ENCODE data around the gene ANKS1A. TPM values are rescaled to one million over a fixed set of nuclear protein-coding genes. Genes with fewer than 3 reads are reported as not detected.

ANKS1A gene
- polyA plus RNA-seq, 1 donor = 40.8 TPM

DNA sequence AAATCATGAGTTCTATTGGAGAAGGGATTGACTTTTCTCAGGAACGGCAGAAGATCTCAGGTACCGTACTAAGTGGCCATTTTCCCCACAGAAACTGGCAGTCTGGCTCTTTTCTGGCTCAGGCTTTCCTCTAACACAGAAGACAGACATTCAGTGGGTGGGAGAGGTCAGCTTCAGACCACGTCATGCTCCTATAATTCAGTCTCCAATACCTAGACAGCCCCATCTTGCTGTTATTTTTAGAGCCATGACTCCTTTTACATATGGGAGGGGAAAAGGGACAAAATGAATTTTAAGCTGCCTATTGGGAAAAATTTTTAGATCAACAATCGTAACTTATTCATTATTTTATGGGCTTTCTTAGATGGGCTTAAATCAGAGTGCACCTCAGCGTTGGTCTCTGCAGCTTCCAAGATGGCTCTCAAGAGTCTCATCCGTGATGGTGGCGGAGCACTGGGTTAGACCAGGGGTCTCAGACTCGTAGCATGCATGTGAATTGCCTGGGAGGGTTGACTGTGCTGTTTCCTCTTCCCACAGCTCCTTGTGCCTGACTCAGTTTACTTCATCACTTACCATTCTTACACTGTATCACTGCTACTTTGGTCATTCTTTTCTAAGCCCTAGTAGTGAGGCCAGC is 165.2 kb downstream of the ANKS1A start:
- DNase-seq (ENCODE audit: low read depth) = no peak

DNA sequence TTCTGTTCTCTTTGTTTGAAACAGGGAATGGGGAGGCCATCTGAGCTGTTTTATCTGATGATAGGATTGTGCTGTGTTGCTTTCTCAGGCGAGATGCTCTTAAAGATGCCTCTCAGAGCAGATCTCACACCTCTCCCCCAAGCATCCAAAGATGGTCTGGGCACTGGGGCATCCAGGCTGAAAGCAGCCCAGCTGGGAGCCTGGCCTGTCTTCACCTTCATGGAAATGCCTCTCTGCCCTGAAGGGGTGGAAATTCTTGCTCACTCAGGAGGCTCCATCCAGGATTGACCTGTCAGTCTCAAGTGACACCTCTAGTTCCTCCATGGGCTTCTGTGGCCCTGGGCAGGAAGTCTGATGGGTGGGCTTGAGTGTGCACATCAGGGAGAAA is 165.7 kb downstream of the ANKS1A start:
- DNase-seq (ENCODE audit: low read depth) = no peak

DNA sequence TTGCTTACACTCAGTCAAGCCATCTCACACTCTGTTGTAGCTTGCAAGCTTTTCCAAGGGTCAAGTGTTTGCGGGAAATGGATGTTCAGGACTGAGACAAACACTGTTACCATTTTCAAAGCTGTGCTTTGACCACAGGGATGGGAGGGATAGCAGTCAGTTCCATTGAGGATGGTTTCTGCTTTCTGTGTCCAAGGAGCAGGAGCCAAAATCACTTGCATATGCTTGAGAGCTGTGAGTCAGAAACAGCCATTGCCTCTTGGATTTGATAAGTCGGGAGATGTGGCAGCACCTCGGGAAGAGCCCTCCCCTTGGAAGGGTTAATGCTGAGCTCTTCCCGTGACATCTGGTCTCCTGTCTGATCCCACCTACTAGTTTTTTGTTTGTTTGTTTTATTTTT is 166.8 kb downstream of the ANKS1A start:
- DNase-seq (ENCODE audit: low read depth) = no peak

DNA sequence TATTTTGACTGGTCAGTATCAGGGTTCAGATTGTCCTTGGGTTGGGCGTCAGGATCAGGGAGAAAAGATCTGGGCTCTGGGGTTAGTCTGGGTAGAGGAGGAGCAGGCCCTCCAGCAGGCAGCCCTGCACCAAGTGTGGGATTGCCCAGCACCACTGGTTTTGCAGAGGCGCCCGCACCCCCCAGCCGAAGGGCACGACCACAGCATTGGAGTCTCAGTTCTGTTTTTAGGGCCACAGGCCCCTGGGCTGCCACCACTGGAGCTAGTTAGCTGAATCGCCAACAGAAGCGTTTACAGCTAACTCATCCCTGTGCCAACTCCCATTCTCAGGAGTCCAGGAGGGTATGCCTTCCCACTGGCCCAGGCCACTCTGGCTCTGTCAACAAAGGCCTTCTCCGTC is 167.9 kb downstream of the ANKS1A start:
- no peak for DNase-seq (ENCODE audit: low read depth)

DNA sequence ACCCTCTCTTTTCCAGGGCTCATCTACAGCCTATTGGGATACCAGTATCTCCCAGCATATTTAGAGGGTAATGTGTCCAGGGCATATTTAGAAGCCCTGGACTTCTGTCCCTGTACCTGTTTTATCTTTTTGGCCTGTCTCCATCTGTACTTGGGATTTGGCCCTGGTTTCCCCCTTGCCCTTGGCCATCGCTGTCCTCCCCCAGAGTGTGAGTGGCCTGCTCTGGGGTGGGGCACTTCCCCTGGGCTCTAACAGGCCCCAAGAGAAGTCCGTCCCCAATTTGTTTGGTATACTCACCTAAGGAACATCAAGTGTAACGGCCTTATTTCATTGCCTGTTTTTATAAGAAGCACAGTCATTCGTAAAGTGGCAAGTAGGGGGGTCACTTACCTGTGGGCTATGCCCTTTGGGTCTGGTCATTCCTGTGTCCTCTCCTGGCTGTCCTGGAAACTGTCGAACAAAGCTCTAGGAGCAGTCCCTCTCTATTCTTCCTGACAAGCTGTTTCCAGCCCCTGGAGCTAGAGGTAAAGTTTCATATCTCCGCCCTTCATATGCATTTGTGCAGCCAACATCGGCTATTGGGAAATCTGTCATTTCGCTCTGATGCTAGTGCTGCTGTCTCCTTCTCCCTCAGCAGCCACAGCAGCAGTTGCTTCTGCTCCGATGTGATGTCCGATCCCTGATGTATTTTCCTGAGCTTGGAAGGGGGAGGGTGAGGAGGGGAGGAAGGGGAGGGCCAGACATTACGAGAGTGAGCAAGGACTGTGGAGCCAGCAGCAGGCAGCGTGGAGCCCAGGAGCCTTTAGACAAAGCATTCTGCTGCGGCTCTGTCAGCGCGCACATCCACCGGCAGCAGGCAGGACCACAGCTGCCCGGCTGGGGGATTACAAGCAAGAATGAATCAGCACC is 168.6 kb downstream of the ANKS1A start:
- no peak for DNase-seq (ENCODE audit: low read depth)

DNA sequence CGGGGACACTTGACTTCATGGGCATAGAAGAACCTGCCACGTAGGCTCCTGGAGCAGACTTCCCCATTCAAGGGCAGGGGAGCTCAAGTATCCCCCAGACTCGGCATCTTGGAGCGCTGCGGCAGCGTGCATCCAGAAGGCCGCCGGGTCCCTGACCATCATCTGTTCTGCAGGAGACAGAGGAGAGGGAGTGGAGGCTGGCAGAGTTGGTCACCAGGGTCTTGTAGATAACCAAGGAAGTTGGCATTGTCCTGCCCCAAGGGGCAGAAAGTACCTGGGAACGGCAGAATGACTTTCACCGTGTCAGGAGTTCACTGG is 169.3 kb downstream of the ANKS1A start:
- DNase-seq (ENCODE audit: low read depth) = no peak

DNA sequence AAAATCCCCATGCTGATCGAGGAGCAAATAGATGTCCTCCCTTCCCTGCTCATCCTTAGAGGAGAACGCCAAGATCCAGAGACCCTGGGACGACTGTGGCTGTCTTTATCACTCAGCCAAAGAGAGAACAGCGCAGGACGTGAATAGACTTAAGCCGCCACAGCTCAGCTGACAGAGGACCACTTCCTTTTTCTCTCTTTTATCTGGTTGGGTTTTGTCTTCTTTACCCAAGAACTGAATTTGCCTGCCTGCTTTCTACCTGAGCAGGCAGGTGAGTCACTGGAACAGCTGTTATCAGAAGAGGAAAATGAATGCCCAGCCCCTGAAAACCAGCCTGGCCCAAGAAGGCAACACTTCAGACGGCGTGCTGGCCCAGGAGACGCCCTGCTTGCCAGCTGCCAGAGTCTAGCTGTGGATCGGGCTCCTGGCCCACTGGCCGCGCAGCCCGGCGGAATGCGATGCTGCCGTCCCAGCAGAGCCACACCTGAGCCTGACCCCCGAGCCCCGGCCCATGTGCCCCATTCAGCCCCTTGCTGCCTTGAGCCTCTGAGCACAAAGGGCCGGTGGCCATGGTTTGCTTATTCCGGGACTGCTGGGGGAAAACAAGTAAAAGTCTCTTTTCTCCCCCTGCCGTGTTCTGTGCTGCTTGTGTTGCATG is 169.9 kb downstream of the ANKS1A start:
- no peak for DNase-seq (ENCODE audit: low read depth)

DNA sequence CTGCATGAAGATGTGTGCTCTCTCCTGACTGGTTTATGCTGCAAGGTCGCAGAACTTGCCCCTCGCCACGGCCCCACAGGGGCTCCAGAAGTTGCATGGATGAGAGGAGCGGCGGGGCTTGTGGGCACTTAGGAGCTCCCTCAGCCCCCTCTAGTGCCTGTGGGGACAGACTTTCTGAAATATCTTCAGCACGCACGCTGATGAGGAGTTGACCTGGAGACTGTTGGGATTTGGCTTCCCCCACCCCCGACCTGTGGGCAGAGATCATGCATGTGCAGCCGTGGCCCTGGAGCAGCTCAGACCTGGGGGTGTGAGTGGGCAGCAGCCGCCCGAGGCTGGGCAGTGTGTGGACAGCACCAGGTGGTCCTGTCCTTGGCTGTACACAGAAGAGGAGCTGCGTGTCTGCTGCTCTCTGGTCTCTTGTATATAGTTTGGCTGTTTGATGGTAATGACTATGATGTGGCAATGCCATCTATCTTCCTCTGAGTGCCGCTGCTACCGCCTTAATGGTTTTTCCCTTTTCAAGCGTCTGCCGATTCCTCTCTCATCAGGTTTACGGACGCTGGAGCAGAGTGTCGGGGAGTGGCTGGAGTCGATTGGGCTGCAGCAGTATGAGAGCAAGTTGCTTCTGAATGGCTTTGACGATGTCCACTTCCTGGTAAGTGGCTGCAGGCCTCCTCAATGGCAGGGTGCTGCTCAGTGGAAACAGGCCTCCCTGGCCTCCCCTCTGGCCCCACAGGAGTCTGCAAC is 170.7 kb downstream of the ANKS1A start:
- DNase-seq (ENCODE audit: low read depth) = no peak

DNA sequence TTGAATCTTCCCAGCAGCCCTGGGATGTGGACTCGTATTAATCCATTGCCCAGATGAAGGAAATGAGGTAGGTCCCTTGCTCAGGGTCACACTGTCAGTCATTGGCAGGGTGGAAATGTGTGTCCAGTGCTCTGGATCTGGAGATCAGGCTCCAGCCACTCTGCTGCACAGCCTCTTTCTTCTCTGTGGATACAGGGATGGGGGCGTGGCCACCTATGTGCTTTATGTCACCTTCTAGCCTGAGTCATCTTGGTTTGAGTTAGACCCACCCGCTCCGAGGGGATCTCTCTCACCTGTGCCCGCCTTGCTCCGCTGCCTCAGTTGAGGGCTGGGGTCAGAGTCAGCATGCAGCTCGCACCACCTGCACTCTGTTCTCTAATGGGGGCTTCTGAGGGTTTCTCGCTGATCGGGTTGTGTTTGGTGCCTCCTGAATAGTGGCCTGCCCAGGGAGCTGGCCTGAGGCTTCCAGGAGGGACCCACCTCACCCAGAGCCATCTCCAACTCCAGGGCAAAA is 172.1 kb downstream of the ANKS1A start:
- no peak for DNase-seq (ENCODE audit: low read depth)

DNA sequence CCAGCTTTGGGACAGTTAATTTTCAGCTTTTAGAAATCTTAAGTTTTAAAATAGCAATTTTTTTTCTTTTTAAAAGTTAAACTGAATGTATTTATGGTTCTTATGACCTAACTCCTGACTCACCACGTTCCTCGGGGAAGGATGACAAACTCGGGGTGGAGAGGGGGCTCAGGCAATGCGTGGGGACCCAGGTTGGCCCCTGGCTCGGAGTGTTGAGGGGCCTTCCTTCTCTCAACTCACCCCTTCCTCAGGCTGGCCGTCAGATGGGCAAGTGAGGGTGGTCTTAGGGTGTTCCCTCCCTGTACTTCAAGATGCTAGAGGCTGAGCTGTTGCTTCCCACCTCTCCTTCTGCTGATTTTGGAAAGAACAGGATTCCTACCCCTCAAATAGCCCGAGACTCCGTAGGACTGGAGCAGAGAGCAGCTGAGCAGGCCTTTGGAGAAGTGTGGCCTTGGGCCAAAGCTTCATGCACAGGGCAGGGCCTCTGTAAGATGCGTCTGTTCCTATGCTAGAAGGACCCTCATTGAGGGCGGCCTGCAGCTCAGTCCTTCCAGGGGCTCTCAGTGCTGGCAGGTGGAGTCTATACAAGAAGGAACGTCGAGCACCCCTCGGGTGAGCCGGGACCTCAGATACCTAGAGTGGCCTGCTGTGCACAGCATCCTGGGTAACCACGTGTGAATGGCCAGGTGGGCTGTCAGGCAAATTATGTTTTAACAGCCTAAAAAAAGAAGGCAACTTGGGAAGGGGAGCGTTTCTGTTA is 172.8 kb downstream of the ANKS1A start:
- DNase-seq (ENCODE audit: low read depth) = no peak

DNA sequence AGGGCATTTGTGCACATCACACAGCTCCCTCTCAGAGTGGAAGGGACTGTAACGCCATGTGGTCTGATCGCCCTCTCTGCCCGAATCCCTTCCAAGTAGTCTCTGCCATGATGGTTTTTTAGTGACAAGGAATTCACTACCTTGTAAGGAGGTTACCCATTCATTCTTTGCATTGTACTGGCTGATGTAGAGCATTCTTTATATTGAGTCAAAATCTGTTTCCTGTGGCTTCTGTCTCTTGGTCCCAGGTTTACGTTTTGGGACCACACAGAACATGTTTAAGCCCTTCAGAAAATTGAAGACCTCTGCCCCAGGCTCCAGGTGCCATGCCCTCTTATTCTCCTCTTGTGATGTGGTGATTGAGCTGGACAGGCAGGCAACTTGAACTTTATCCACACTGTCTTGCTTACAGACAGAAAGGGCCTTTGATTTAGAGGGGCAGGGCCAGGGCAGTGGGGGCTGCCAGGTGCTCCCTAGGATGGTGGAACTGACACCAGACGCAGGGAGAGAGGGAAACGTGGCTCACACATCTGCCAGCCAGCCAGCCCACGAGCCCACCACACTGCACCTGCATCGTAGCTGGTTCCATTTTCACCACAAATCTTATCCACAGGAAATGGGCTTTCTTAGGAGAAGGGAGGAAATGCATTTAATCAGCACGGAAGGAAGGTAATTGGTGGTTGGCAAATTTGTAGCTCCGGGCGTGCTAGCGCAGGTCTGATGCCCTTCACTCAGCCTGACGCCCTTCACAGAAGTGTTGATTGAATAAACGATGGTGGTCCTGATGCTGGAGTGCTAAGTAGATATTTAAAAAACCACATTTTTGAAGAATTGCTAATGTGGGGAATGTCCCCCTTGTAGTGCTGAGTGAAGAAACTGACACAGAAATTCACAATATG is 173.9 kb downstream of the ANKS1A start:
- no peak for DNase-seq (ENCODE audit: low read depth)

DNA sequence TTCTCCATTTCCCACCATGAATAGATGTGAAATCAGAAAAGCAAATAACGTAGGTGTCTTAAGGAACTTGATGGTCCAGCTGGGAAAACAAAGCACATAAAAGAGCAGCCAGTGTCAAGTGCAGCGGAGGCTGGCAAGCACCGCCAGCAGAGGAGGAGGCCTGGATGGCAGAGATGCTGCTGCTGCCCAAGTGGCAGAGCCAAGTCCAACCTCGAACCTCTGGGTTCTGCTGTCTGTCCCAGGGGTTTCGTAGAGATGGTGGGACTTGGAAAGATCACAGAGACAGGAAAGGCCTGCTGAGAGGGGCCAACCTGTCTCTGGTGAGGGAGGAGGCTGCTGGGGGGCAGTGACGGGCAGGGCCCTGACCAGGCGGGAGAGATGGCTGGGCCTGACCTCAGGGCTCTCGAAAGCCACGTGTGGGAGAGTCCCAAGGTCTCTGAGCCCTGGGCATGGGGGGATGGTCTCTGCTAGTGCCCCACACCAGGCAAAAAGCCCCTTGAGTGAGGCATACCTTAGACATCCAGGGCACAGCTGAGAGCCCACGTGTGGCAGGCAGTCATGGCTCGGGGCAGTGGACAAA is 174.7 kb downstream of the ANKS1A start:
- no peak for DNase-seq (ENCODE audit: low read depth)

DNA sequence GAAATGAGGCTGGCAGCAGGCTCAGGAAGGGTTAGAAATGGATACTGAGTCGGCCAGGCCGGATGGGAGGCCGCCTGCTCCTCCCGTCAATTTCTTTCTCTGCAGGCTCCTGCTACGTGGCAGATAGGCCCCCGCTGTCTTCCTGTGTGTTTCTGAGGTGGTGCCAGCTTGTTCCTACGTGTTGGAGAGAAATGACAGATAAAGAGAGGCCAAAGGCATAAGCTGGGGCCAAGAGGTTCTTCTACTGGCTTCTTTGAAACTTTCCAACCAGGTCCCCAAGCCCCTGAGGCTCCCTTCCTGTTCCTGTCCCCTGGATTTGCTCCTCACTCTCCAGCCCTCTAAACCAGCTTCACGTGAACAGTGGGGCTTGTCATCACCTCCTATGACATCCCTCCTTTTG is 175.2 kb downstream of the ANKS1A start:
- no peak for DNase-seq (ENCODE audit: low read depth)

DNA sequence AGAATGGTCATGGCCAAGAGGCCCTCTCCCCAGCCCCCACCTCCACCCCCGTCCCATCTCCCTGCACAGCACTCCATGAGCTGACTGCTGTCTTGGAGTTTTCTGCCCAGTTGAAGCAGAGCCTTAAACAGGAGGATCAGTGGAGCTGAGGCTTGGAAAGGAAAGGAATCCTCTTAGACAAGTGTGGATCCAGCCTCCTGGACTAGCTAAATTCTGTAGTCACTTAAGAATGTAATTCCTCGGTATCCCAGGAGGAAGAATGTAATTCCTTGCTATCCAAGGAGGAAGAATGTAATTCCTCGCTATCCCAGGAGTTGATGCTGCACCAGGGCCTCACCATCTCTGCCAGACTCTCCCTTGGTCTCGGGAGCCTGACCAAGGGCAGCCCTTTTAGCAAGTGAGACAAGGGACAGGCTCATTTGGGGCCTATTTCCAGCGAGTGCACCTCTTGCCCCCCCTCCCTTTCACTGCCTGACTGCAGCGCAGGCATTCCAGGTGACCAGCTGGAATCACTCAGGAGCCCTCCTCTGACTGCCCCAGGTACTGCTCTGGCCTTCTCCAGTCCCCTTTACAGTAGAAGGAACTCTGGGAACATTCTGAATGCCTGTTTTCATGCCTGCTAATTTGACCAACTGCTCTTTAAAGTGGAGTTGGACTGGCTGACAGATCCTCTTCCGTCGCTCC is 175.8 kb downstream of the ANKS1A start:
- no peak for DNase-seq (ENCODE audit: low read depth)

DNA sequence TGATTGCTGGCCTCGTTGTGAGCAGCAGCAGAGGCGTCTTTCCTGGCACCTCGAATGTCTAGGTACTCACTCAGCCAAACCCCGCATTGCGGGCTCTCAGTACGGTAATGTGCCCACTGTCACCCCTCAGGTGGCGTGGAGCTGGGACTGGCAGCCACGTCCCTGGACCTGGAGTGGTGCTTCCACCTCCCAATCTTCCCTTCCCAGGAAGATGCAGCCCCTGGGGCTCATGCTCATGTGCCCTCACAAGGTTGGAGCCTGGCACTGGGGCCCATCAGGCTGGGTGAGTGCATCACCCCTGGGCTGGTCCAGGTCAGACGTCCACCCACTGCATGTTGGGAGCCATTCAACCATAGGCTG is 176.4 kb downstream of the ANKS1A start:
- DNase-seq (ENCODE audit: low read depth) = no peak

DNA sequence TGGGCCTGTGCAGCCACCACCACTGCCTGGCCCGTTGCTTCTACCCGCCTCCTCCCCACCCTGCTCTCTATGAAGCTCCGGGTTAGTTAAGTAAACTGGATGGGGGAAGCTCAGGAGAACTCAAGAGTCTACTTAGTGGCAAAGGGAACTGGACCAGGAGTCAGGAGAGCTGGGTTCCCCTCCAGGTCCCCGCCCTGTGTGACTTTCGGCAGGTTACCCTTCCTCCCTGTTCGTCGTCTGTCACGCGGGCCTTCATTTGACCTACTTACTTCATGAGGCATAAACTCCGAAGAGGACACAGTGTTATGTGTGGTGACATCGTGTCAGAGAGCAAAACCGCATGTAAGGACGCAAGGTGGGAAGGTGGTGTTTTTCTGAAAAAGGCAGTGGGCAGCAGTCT is 176.8 kb downstream of the ANKS1A start:
- no peak for DNase-seq (ENCODE audit: low read depth)

DNA sequence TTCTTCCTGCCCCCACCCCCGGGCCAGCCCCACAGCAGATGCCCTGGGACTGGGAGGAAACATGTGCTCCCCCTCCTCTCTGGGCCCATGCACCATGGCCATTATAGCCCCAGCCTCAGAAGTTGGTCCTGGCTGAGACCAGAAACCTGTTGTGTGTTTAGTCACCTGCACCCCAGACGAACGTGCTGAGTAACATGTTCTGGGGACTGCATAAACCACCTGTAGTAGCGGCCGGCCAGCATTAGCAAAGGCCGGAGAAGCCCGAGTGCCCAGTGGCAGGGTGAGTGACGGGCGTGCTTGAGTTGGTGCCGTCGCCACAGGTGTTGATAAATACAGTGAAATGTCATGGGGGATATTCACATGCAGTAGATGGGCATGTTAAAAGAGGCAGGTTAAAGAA is 178.2 kb downstream of the ANKS1A start:
- DNase-seq (ENCODE audit: low read depth) = no peak

DNA sequence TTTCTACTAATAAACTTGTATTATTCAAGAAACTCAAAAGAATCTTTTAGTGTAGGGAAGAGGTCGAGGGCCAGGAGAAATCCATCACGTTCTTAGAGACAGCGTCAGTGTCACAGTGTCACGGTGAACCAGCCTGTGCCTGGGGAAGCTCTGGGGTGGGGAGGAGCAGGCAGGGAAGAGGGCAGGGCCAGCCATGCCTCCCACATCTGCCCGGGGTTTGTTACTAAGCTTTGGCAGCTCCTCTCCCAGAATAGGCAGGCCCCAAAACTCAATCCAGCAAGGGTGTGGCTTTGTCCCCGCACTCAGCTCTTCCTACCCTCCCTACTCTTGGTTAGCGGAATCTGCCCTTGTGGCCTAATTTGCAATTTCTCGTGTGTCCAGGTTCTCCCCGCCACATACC is 179.2 kb downstream of the ANKS1A start:
- DNase-seq (ENCODE audit: low read depth) = no peak

DNA sequence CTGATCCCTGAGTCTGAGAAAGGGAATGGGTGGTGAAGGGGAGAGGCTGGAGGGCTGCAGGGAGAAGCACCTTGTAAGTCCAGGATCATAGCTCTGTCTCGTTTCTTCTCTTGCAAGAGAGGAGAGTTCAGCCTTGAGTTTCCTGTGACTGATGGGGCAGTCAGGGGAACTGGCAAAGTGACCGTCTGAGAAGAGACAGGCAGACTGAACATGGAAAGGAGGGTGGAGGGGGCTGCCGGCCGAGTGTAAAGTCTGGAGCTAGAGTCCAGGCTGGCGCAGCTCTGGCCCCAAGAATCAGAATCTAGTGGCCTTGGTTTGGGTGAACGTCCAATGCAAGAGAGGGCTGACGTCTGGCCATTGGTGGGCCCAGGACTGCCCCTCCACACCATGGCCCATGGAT is 179.6 kb downstream of the ANKS1A start:
- no peak for DNase-seq (ENCODE audit: low read depth)
